ENCODE data around the gene KLHL3. TPM values are rescaled to one million over a fixed set of nuclear protein-coding genes. Genes with fewer than 3 reads are reported as not detected.
"Not testable (repeated sequence)": the region's sequence is repeated elsewhere in the genome, so short reads cannot be mapped to it uniquely, and the experiment has no call there.

KLHL3 gene
- total and polyA plus RNA-seq, 8 donors, result 1.8 to 6.6 (median 3.1) TPM

DNA sequence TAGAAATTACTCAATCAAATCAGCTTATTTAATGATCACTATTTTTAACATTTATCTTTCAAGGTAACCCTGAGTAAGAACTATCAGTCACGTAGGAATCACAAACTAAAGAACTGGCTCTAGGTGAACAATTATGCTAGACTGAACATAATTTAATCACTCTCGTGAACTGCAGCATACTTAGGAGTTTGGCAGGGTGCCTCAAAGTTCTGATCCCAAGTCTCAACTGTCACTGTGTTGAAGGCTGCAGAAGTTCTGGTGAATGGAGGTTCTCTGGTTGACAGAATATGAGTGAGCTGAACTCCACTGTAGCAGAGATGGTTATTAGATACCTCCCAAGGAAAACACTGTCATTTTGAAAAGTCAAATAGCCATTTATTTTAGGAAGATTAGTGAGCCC, 89.1 kb downstream of the KLHL3 start:
- Histone ChIP-seq H3K27me3 (no peaks in the 10 kb centered on the region), H3K4me3 (no peak overlapping the region), H3K9me3 (no peaks in the 10 kb centered on the region), H3K27ac (no peak overlapping the region), H3K4me1 (no peaks in the 10 kb centered on the region), H3K36me3 (no peaks in the 10 kb centered on the region)
- DNase-seq (no peak), ATAC-seq (no peak), FAIRE-seq (no peak)
- 37 to 44% methylated on average over 2 of the region's 2 CpGs for WGBS, 2 donors
- intact Hi-C loops (cut with DNase I), result loop anchor here in 1 of 3 donors (10.0 kb wide), 1 partner anchor 88 kb away; the partner anchor contains the start of gene KLHL3
- TF ChIP-seq, protein P1, sequence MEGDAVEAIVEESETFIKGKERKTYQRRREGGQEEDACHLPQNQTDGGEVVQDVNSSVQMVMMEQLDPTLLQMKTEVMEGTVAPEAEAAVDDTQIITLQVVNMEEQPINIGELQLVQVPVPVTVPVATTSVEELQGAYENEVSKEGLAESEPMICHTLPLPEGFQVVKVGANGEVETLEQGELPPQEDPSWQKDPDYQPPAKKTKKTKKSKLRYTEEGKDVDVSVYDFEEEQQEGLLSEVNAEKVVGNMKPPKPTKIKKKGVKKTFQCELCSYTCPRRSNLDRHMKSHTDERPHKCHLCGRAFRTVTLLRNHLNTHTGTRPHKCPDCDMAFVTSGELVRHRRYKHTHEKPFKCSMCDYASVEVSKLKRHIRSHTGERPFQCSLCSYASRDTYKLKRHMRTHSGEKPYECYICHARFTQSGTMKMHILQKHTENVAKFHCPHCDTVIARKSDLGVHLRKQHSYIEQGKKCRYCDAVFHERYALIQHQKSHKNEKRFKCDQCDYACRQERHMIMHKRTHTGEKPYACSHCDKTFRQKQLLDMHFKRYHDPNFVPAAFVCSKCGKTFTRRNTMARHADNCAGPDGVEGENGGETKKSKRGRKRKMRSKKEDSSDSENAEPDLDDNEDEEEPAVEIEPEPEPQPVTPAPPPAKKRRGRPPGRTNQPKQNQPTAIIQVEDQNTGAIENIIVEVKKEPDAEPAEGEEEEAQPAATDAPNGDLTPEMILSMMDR (IDR thresholded peaks at IDR 0.05), result no peak

DNA sequence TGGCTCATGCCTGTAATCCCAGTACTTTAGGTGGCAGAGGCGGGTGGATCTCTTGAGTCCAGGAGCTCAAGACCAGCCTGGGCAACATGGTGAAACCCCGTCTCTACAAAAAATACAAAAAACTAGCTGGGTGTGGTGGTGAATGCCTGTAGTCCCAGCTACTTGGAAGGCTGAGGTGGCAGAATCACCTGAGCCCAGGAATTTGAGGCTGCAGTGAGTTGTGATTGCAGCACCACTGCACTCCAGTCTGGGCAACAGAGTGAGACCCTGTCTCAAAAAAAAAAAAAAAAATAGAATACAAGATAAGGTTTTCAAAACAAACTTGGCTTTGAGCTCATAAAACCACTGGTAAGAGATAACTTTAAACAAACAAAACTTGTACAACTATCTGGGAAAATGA, 92.8 kb downstream of the KLHL3 start:
- intact Hi-C loops (cut with DNase I), result loop anchor here in 1 of 3 donors (10.0 kb wide), 1 partner anchor 92 kb away; the partner anchor contains the start of gene KLHL3
- ATAC-seq, H3K4me1 ChIP-seq, H3K9me3 ChIP-seq, H3K27me3 ChIP-seq, DNase-seq, H3K4me3 ChIP-seq, H3K36me3 ChIP-seq, H3K27ac ChIP-seq, FAIRE-seq: not testable (repeated sequence)
- WGBS, 2 donors, result 90 to 98% methylated on average over 2 of the region's 2 CpGs

DNA sequence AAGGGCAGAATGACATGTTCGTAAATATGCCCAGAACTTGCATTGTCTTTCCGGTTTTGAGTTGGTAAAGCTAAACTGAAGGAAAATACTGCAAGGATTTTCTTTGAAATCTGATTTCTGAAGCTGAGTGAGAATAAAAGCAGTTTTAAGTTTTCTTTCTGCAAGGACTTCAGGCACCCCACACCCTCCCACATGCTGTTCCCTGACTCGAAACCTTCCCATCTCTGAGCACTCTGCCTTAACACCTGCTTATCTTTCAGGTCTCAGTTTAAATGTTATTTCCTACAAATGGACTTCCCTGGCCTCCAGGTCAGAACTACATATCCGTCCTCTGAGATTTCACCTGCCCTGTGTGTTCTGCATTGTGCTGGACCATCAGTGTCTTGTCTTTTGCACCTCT, 93.8 kb downstream of the KLHL3 start:
- TF ChIP-seq, protein P1 (IDR thresholded peaks at IDR 0.05), result no peak
- DNase-seq (no peak), FAIRE-seq (no peak)

DNA sequence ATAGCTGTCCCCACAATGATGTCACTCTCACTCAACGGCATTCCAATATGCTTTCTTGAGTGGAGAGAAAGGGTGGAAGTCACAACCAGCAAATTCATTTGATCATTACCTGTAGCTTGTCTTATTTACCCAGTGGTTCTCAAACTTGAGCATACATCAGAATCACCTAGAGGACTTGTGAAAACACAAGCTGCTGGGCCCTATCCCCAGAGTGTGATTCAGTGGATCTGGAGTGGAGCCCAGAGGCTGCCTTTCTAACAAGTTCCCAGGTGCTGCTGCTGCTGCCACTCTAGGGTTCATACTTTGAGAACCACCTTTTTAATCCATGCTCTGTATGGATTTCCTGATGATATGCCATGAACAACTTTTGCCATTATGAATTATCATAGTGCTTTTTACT, 94.7 kb downstream of the KLHL3 start:
- peak in 2 of 6 donors; percentile 53 to 57 for DNase-seq

More for the DNA sequence above, 93.8 kb downstream of the KLHL3 start:
- Histone ChIP-seq H3K27ac (no peak overlapping the region), H3K27me3 (no peaks in the 10 kb centered on the region), H3K4me3 (no peak overlapping the region), H3K4me1 (no peaks in the 10 kb centered on the region), H3K36me3 (no peaks in the 10 kb centered on the region), H3K9me3 (no peaks in the 10 kb centered on the region)
- 67 to 71% methylated on average over 4 of the region's 4 CpGs for WGBS, 2 donors
- intact Hi-C loops (cut with DNase I), result loop anchor here in 1 of 3 donors (10.0 kb wide), 1 partner anchor 93 kb away; the partner anchor contains the start of gene KLHL3
- ATAC-seq, result no peak

DNA sequence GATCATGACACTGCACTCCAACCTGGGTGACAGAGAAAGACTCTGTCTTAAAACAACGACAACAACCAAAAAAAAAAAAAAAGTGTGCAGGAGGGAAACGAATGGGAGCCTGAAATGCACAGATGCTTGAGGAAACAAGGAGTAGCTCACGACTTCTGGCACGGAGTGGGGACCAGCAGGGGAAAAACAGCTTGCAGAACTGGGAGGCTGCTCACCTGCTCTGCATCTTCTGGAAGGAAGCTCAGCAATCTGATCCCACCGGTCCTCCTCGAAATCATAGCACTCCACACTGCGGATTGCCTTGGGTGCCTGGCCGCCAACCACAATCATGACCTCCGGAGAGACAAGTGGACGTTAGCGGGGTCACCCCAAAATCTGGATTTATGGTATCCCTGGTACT, 96.2 kb downstream of the KLHL3 start:
- H3K9me3 ChIP-seq, result no peaks in the 10 kb centered on the region
- TF ChIP-seq, protein P1 (IDR thresholded peaks at IDR 0.05), result no peak
- no peaks in the 10 kb centered on the region for H3K27me3 ChIP-seq
- H3K27ac ChIP-seq, result no peak overlapping the region
- 83 to 85% methylated on average over 11 of the region's 11 CpGs for WGBS, 2 donors
- no peaks in the 10 kb centered on the region for H3K4me1 ChIP-seq
- H3K4me3 ChIP-seq, result no peak overlapping the region
- DNase-seq, result no peak
- no peak for ATAC-seq
- no peak for FAIRE-seq
- no peaks in the 10 kb centered on the region for H3K36me3 ChIP-seq
- intact Hi-C loops (cut with DNase I), result loop anchor here in 1 of 3 donors (10.0 kb wide), 1 partner anchor 95 kb away; the partner anchor contains the start of gene KLHL3

More for the DNA sequence above, 94.7 kb downstream of the KLHL3 start:
- no peaks in the 10 kb centered on the region for H3K4me1 ChIP-seq
- H3K27me3 ChIP-seq, result no peaks in the 10 kb centered on the region
- H3K4me3 ChIP-seq, result no peak overlapping the region
- TF ChIP-seq, protein P1 (IDR thresholded peaks at IDR 0.05), result no peak
- H3K9me3 ChIP-seq, result no peaks in the 10 kb centered on the region
- FAIRE-seq (no peak), ATAC-seq (peak in 3 of 4 donors; percentile 82 to 92 (median 90))
- intact Hi-C loops (cut with DNase I), result loop anchor here in 1 of 3 donors (10.0 kb wide), 1 partner anchor 94 kb away; the partner anchor contains the start of gene KLHL3
- 78 to 91% methylated on average over 1 of the region's 1 CpG for WGBS, 2 donors
- H3K27ac ChIP-seq, result no peak overlapping the region
- no peaks in the 10 kb centered on the region for H3K36me3 ChIP-seq
